Activated CD8-positive, alpha-beta memory T cell treated with anti-CD3 and anti-CD28 coated beads for 24 hours (primary cell): Measurements from ENCODE around the gene SAT2.
"Not testable (repeated sequence)": the region's sequence is repeated elsewhere in the genome, so short reads cannot be mapped to it uniquely, and the experiment has no call there.

ENCODE experiments used
- DNase-seq: peaks from one replicate; pipeline ENCODE4 v3.0.0-alpha.2; 2020

Gene SAT2

GRCh38 chr17:7632492-7632894 lies 4.9 kb upstream of the SAT2 start:
- DNase-seq = peak; percentile 60

GRCh38 chr17:7631398-7632380 lies 4.1 kb upstream of the SAT2 start:
- no peak for DNase-seq

GRCh38 chr17:7629939-7630571 lies 2.4 kb upstream of the SAT2 start, which contains the start of gene SHBG:
Gene SHBG (plus strand): TSS chr17:7630135. CDS start chr17:7630173, 38 bp downstream.
- DNase-seq = no peak

GRCh38 chr17:7626956-7627249 lies 718 bp downstream of the SAT2 start:
- no peak for DNase-seq

- DNase-seq = no peak
These were observed 1.3 kb downstream of the SAT2 start for GRCh38 chr17:7626307-7626706.

GRCh38 chr17:7625749-7626148 lies 1.9 kb downstream of the SAT2 start:
- DNase-seq = not testable (repeated sequence)

- no peak for DNase-seq
These were observed 4.0 kb downstream of the SAT2 start for GRCh38 chr17:7623661-7624060.

- DNase-seq = no peak
These were observed 6.8 kb downstream of the SAT2 start for GRCh38 chr17:7620835-7621234.

GRCh38 chr17:7618608-7619007 lies 9.0 kb downstream of the SAT2 start:
- DNase-seq = no peak

- no peak for DNase-seq
These were observed 12.3 kb downstream of the SAT2 start for GRCh38 chr17:7615265-7615747.

GRCh38 chr17:7614425-7615264 lies 13.0 kb downstream of the SAT2 start, which contains the start of gene FXR2:
Gene FXR2 (minus strand): TSS chr17:7614897. CDS start chr17:7614532, 365 bp downstream.
- peak; percentile 98 for DNase-seq

GRCh38 chr17:7613769-7614424 lies 13.7 kb downstream of the SAT2 start:
- no peak for DNase-seq

- no peak for DNase-seq
These were observed 15.4 kb downstream of the SAT2 start for GRCh38 chr17:7612294-7612640.

GRCh38 chr17:7611635-7612293 lies 15.9 kb downstream of the SAT2 start:
- no peak for DNase-seq

GRCh38 chr17:7610641-7611040 lies 17.0 kb downstream of the SAT2 start:
- DNase-seq = no peak

- no peak for DNase-seq
These were observed 21.3 kb downstream of the SAT2 start for GRCh38 chr17:7606280-7606679.

GRCh38 chr17:7597561-7597960 lies 30.1 kb downstream of the SAT2 start:
- DNase-seq = not testable (repeated sequence)

- DNase-seq = no peak
These were observed 34.3 kb downstream of the SAT2 start for GRCh38 chr17:7593296-7593695.

- DNase-seq = no peak
These were observed 35.1 kb downstream of the SAT2 start for GRCh38 chr17:7592422-7593021.

- no peak for DNase-seq
These were observed 36.0 kb downstream of the SAT2 start for GRCh38 chr17:7591596-7591995.

- DNase-seq = no peak
These were observed 36.9 kb downstream of the SAT2 start for GRCh38 chr17:7590743-7591142.
